Measurements from ENCODE around the gene AP3B1.
"Not testable (repeated sequence)": the region's sequence is repeated elsewhere in the genome, so short reads cannot be mapped to it uniquely, and the experiment has no call there.

Gene AP3B1

DNA sequence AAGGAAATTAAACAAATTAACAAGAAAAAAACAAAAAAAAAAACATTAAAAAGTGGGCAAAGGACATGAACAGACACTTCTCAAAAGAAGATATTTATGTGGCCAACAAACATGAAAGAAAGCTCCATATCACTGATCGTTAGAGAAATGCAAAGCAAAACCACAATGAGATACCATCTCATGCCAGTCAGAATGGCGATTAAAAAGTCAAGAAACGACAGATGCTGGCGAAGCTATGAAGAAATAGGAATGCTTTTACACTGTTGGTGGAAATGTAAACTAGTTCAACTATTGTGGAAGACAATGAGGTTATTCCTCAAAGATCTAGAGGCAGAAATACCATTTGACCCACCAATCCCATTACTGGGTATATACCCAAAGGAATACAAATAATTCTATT lies 223.8 kb downstream of the AP3B1 start:
- not testable (repeated sequence) for DNase-seq (ENCODE audit: low read depth)

DNA sequence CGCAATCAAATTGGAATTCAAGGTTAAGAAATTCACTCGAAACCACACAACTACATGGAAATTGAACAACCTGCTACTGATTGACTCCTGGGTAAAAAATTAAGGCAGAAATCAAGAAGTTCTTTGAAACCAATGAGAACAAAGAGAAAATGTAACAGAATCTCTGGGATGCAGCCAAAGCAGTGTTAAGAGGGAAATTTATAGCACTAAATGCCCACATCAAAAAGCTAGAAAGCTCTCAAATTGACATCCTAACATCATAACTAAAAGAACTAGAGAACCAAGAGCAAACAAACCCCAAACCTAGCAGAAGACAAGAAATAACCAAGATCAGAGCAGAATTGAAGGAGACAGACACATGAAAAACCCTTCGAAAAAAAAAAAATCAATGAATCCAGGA lies 226.9 kb downstream of the AP3B1 start:
- DNase-seq (ENCODE audit: low read depth), result not testable (repeated sequence)

DNA sequence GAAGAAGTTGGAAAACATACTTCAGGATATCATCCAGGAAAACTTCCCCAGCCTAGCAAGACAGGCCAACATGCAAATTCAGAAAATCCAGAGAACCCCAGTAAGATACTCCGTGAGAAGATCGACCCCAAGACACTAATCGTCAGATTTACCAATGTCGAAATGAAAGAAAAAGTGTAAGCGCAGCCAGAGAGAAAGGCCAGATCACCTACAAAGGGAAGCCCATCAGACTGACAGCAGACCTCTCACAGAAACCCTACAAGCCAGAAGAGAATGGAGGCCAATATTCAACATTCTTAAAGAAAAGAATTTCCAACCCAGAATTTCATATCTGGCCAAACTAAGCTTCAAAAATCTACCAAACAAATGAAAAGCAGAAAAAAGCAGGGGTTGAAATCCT lies 227.8 kb downstream of the AP3B1 start:
- not testable (repeated sequence) for DNase-seq (ENCODE audit: low read depth)

DNA sequence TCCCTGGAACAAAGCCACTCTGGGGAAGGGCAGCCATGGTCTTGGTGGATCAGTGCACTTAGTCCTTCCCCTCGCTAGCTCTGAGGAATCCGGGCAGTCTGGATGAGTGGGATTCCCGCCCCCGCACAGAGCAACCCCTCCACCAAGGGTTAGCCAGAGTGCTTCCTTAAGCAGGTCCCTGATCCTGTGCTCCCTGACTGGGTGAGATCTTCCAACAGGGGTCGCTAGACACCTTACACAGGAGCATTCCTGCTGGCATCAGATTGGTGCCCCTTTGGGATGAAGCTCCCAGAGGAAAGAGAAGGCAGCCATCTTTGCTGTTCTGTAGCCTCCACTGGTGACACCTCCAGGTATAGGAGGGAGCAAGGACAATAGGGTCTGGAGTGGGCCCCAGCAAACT lies 228.8 kb downstream of the AP3B1 start:
- DNase-seq (ENCODE audit: low read depth), result no peak

DNA sequence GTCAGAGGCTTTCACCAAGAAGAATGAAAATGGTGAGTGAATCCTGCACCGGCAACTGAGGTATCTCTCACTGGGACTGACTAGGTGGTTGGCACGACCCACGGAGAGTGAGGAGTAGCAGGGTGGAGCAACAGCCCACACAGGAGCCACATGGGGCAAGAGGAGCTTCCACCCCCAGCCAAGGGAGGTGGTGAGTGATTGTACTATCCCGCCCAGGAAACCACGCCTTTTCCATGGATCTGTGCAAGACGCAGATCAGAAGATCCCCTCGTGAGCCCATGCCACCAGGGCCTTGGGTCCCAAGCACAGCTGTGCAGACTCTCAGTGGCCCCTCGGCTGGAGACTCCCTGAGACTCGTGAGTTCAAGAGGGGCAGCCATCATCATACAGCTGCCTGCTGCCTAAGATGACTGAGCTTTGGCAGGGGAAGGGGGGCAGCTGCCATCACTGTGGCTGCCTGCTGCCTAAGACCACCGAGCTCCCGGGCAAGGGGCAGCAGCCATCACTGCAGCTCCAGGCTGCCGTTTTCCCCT lies 229.5 kb downstream of the AP3B1 start:
- DNase-seq (ENCODE audit: low read depth), result no peak

DNA sequence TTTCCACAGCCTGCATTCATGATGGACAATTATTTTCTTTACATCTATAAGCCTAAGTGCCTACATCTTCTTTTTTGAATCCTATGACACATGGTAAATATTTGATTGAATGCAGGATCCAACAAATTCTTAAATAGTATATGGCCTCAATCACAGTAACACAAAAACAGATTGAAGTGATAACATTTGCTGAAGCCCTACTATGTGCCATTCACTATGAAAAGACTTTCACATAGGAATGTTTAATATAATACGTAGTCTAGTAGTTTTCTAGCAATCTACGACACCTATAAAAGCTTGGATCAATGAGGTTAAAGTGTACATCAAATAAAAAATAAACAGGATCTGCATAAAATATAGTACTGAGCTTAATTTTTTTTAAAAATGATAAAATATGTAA lies 231.0 kb downstream of the AP3B1 start:
- no peak for DNase-seq (ENCODE audit: low read depth)

DNA sequence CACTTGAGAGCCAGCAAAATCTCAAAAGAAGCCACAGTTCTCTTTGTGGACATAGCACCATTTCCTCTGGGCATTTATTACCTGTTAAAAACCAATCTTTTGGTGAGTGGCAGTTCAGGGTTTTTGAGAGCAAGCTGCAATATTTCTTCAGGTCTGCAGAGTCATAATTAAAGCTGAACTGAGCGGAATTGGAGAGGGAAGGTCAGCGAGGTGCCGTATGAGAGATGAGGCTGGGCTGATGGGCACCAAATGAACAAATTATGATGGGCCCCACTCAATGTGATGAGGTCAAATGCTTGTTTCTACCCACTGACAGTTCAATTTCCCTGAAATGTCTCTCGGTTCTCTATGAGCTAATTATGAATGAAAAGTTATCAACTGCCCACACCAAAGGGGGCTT lies 231.9 kb downstream of the AP3B1 start:
- DNase-seq (ENCODE audit: low read depth), result no peak

DNA sequence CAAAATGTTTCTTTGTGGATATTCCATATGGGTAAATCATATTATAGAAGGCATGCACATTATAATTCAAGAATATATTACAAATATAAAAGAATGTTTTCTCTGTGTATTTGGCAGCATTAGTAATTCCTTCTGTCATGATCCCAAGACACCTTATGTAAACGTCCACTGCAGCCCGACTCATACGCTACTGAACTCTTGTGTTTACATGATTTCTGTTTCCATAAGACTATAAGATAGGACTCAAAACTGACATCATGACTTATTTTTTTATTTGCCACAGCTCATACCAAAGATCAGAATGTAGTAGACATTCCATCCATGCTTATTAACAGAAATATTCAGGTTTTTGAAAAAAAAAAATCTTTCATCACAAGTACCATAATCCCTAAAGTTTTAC lies 234.1 kb downstream of the AP3B1 start:
- no peak for DNase-seq (ENCODE audit: low read depth)

DNA sequence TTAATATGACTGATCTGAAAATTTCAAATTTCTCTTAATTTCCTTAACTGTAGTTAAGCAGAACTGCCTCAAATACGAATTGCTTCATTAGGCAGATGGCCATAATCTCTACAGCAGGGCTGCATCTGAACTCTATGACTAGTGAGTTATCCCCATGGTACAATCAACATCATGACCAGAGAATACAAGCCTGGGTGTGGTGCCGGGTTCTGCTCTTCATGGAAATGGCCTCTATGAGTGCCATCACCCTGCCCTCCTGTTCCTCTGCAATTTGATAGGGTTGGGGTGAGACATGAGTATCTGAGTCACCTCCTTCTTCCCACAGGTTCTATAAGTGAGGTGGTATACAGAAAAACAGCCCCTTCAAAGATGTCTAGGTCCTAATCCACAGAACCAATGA lies 235.9 kb downstream of the AP3B1 start:
- no peak for DNase-seq (ENCODE audit: low read depth)

DNA sequence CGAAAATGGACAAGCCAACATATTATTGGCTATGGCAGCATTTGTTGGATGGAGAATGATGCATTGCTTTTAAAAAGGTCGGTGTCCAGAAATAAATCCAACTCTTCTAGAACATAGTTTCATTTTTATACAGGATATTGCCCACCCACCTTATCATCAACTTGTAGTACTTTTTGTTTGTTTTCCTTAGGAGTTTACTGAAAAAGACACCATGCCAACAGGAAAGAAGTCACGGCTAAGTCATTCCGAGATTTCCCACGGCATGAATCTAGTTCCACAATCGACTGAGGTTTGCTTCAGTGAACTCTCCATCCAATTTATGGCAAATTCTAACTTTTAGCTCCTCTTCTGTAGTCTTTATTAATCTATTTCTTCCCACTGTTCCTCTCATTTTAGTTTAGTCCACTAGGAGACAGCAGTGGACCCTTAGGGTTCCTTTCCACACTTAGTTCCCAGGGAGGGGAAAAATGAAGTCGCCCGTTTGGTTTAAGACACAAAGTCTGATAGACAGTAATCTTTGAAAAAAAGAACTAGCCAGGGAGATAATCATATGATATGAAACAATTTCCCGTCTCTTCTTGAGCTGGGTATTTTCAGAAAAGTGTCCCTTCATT lies 237.5 kb downstream of the AP3B1 start:
- DNase-seq (ENCODE audit: low read depth), result no peak

DNA sequence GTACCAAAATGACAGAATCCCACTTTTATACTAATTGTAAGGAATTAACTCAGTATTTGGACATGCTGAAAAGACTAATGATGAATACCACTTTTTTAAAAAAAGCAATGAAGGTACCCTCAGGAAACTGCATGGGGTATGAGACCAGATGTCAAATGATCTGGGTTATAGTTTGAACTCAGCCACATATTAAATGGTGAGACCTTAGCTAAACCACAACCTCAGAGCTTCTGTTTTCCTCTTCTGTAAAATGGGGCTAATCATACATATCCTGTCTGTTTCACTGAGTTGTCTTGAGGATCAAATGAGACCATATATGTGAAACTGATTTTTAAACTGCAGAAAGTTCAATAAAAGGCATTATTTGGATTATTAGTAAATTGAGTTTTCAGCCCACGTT lies 238.4 kb downstream of the AP3B1 start:
- no peak for DNase-seq (ENCODE audit: low read depth)

DNA sequence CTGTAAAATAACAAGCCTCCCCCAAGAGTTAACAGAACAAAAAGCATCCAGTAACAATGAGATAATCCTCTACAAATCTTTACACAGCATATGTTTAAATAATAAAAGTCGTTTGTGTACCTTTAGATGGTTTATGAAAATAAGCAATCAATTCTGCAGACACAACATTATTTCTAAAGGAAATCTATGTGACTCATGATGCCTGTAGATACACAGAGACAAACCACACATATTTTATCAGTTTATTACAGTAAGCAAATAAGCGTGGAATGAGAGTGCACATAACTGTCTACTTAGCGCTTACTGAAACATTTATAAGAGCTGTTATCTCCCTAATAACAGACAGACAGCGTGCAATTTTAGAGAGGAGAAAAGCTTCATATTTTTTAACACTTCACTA lies 243.6 kb downstream of the AP3B1 start:
- no peak for DNase-seq (ENCODE audit: low read depth)

DNA sequence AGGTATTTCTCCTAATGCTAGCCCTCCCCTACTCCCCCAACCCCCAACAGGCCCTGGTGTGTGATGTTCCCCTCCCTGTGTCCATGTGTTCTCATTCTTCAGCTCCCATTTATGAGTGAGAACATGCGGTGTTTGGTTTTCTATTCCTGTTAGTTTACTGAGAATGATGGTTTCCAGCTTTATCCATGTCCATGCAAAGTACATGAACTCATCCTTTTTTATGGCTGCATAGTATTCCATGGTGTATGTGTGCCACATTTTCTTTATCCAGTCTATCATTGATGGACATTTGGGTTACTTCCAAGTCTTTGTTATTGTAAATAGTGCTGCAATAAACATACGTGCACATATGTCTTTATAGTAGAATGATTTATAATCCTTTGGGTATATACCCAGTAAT lies 247.7 kb downstream of the AP3B1 start:
- DNase-seq (ENCODE audit: low read depth), result not testable (repeated sequence)

DNA sequence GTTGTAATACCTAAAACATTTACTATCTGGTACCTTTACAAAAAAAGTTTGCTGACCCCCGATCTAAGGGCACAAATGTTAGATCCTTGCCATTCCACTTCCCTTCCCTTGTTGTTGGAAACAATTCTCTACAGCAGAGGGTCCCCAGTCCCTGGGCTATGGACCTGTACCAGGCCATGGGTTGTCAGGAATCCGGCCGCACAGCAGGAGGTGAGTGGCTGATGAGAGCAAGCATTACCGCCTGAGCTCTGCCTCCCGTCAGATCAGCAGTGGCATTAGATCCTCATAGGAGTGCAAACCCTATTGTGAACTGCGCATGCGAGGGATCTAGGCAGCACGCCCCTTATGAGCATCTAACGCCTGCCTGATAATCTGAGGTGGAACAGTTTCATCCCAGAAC lies 248.5 kb downstream of the AP3B1 start:
- no peak for DNase-seq (ENCODE audit: low read depth)

DNA sequence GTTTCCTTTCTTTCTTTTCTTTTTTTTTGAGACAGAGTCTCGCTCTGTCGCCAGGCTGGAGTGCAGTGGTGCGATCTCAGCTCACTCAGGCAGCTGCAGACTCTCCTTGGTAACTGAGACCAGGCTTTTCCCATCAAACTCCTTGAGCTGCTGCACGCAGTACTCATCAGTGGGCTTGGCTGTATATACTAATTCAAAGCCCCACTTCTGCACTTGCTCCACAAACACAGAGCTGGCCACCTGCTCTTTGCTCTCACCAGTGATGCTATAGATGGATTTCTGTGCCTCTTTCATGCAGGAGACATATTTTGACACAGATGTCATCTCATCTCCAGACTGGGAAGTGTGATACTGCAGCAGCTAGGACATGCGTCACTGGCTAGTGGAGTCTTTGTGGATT lies 252.7 kb downstream of the AP3B1 start:
- DNase-seq (ENCODE audit: low read depth), result no peak

DNA sequence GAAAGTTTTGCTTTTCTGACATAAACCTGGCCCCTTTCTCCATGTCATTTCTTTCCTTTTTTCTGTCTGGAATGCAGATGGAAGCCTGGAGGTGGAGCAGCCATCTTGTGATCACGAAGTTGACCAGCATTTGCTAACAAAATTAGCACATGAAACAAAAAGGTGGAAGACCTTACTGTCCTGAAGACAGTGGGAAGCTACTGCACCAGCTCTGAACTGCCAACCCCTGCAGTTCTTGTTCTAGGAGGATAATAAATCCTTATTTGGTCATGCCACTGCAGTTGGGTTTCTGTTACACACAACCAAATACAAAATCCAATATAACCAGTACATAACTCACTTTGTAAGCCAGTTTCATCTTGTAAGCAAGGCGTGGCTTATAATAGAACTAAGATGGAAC lies 269.0 kb downstream of the AP3B1 start:
- DNase-seq (ENCODE audit: low read depth), result no peak

DNA sequence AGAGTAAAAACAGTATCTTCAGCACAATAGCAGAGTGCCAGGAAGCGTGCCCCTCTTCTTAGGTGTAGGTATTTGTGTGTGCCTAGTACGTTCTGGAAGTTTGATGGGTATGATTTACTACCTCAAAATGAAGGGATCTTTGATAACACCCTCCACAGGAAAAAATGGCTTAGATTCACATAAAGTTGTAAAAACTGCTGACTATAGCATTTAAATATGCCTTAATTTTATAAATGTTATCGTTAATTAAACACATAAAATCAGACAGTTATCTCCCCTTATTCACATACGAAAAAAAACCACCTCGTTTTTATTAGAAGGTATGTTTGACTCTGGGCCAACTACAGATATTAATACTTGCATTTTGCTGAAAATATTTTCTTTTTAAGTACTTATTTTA lies 274.8 kb downstream of the AP3B1 start:
- DNase-seq (ENCODE audit: low read depth), result no peak

DNA sequence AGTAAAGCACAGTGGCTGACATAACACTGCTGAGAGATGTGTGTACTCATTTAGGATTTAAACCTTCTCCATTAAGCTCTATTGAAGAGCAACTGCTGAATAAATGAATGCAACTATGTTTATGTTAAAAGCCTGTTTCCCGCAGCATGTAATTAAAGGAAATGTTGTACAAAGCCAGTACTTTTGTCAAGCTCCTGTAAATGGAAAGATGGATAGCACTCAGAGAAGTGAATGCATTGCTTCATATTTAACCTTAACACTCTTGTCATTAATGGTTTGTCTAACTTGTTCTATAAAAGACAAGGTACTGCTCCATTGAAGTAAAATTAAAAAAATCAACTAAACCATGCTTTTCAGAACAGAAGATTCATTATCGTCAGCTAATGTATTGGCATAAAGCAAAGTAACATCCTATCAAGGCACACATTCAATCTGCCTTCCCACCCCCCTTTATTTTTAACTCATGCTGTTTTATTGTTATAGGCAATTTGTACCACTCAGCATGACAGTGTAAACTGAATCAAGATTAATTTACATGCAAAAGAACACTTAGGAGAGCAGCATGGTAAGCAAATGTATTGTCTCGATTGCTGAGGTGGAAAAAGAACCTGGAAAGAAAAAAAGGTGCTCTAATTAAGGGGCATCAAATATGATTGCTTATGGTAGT lies 277.5 kb downstream of the AP3B1 start:
- DNase-seq (ENCODE audit: low read depth), result no peak

DNA sequence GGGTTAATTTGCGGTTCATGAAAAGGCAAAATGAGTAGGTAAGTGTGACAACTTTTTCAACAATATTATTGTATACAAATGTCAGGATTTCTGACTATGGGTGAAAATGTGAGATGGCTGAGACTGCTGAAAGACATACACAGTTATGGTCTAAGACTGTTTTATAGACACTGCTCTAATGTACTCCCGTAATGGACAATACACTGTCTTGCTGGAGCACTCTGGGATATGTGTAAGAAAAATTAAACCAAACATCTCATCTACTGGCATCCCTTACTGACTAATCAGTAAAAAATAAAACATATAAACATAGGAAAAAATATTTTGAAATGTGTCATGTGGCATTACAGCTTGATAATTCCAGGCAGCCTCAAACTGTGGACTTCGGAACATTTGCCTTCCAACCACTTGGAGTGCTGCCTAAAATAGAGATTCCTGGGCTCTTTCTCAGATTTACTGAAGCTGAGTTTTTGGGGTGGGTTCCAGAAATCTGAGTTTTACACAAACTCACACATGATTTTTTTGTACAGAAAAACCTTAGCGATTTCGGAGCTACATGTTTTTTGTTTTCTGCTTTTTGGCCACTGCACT lies 284.5 kb downstream of the AP3B1 start:
- no peak for DNase-seq (ENCODE audit: low read depth)

DNA sequence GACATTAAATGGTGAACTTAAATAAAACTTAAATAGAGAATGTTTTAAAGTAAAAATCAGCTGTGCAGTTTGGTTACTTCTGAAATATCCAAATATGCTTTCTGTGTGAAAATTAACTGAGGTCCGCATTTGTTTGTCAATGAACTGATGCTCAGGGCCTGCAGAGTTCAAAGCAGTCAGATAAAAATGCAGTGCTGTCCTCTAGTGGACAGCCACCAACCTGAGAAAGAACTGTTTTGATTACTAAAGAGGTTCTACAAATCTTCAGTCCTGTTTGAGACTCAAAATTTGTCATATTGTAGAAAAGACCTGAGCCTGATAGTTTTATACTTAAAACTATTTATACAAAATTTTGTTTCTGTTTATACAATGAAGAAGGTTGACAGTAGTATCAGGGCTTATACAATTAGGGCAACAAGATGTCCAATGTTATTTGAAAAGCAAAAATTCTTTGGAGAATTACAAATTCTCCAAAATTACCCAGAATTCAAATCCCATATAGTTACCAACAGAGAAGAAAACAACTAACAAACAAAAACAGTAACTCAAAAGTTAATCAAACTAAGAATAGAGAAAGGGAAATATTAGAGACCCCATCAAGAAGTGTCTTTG lies 286.0 kb downstream of the AP3B1 start:
- DNase-seq (ENCODE audit: low read depth), result no peak

DNA sequence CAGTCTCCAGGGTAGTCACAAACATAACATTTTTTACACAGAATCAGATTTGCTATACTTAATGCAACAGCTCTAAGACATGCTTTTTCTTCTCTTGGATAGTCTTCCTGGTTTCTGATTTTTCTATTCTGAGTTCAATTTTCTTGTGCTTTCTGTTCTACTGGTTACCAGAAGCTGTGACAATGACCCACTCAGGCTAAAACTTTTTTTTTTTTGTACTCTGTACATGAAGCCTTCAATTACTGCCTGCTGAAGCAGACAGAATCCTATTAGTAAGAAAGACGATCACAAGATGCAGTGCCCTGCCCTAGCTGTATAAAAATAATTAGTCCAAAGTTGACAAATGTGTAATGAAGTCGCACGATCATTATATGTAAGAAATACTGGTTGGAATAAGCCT lies 287.3 kb downstream of the AP3B1 start:
- DNase-seq (ENCODE audit: low read depth), result no peak

DNA sequence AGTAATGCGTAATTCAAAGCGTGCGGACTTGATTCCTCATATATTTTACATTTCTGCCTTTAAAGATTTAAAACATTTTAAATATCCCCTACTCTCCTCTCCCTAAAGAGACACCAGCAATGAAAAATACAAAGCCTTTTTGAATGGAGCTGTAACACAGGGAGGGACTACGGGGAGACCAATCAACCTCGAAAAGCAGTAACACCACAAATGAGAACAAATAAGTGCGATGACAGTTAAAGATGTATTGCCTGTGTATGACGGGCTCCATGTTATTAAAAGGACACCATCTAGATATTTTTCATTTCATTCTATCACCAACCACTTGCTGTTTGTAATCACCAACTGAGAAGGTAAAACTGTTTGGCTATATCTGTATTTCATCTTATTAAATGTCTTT lies 288.0 kb downstream of the AP3B1 start:
- DNase-seq (ENCODE audit: low read depth), result no peak

Data from stimulated activated CD8-positive, alpha-beta memory T cell treated with anti-CD3 and anti-CD28 coated beads, Interleukin-15, amount 100 ng/mL, for 24 hours (primary cell).